Stimulated activated CD8-positive, alpha-beta memory T cell treated with anti-CD3 and anti-CD28 coated beads, Interleukin-7, amount 100 ng/mL, for 1 hour (primary cell): ENCODE results near the gene VWA8.

Experiments used
- DNase-seq, 2 donors: peaks; one replicate each; pipeline ENCODE4 v3.0.0-alpha.2; 2020; ENCODE audit warnings: low read depth in 2 of 2

VWA8 gene

DNA sequence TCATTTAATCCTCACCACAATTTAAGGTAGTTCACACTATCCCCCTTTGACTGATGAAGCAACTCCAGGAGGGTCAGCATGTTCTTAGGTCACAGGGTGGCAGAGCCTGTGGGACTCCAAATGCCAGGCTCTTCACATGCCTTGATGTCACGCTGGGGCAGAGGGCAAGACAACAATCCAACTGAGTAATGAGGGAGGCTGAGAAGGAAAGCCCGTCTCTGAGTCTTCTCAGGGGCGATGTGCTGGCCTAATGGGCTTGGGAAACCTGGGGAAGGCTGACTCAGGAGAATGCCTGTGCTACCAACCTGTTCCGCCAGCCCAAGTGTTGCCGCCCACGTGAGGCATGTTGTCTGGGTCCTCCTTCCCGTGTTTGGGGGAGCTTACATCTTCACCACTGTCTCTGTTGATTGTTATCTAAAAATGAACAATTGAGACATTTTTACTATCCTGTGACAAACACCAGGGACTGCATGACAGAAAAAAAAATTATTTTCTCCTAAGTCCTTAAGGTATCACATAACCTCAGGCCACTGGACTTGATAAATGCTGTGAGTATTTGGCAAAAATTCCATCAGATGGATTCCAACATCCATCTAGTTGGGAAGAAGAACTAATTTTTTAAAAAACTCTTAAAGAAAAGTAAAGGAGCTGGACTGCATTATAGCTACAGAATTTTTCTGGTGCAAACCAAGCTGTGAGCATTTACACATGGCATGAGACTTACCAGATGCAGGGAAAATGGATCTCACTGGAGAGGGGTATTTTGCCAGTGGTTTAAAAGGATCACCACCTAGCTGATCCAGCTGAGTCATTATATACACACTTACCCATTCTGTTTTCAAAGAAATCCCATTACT, 346.0 kb downstream of the VWA8 start:
- no peak for DNase-seq

DNA sequence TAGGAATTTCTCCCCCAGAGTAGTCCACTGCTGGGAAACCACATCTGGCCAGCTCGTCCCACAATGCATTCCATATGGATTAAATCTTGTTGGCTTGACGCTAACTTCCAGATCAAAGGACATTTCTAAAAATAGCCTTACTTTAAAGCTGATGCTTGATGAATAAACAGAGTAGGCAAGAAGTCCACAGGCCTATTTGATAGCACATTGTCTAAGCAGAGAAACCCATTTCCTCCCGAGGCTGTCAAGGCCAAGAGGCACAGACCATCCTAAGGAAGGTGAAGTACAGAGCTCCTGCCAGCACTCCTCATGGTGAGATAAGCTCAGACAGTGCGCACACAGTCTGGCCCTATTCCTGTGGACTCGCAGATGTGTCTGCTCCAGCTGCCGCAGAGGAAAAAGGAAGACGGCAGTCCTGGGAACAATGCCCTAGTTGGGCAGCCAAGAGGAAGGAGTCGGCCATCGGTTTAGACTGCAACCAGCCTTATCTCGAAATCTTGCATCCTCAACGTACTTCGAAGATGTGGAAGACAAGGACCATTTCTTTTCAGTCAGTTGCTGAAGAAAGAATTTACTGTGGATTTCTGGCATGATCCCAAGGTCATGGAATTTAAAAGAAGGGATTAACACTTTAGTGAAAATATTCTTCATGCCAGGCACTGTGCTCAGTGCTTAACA, 346.8 kb downstream of the VWA8 start:
- DNase-seq, result no peak

DNA sequence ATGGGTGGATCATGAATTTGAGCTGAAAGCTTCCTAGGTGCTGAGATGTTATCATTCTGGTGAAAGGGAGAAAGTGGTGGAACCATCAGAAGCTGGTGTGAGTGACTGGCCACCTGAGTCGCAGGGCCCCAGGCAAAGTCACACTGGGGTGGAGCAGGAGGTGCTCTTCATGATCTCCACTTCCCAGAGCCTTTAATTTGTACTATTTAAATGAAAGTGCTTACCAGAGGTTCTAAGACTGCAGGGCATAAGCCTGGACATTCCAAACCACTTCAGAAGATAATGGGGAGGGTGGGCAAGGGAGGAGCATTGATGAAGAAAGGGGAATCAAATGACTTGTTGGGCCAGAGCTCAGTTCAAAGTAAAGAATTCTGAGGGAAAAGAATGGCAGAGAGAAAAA, 347.4 kb downstream of the VWA8 start:
- DNase-seq, result no peak

DNA sequence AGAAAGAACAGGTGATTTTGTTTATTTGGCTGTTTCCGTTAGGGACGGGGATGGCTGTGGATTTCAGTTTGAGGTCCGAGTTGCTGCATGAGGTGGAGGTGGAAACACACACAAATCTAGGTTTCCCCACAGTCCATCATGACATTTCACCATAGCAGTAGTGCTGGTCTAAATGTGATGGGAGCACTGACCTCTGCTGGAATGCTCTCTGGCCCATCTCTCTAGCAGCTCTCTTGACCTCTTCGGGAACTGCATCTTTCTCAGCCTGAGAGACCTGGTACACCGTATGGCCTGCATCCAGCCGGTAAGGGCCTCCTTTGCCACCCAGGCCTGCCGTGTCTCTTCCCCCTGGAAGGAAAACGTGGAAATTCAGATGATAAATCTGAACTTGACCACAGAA, 349.5 kb downstream of the VWA8 start:
- DNase-seq, result no peak

DNA sequence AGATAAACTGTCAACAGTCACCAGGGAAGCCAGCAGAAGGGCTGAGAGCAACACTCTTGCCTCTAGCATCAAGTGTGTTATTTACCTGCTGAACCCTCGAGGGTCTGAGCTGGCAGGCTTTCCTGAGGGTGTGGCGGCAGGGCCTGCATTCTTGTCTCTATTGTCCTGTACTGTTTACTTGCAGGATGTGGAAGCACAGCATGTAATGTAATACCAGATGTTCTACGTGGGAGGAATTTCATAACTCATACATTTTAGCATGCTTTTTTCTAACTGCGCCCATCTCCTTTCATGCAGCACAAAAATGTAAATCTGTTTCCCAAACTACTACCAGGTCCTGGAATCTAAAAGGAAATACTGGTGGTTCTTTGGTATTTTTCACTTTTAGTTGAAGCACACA, 350.5 kb downstream of the VWA8 start:
- no peak for DNase-seq

DNA sequence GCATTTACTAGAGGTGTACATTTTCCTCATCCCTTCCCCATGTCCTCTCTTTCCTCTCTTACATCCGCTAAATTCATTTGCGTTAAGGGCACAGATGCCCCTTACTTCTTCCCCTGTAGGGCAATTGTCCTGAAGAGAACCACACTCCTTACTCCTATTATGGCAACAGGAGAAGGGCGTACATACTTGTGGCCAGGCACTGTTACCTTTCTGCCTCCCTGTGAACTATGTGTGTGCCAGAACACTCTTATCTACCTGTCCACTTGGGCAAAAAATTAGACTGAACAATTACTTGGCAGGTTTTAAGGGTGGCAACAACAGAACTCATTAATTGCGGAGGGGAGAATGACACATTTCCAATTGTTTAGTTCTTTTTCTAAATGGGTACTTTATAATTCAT, 351.1 kb downstream of the VWA8 start:
- DNase-seq, result no peak

DNA sequence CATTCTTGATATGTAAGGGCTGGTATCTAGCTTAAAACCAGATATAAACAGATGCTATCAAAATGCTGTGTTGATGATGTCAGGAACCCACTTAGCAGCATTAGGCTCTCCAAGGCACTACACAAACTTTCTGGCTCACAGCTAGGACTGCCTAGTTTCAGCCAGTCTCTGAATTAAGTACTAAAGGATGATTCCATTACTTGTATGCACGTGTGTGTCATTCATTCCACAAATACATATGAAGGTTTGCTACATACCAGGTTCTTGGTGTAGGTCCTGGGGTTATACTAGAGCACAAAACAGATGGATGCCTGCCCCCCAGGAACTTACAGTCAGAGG, 352.1 kb downstream of the VWA8 start:
- DNase-seq, result no peak

DNA sequence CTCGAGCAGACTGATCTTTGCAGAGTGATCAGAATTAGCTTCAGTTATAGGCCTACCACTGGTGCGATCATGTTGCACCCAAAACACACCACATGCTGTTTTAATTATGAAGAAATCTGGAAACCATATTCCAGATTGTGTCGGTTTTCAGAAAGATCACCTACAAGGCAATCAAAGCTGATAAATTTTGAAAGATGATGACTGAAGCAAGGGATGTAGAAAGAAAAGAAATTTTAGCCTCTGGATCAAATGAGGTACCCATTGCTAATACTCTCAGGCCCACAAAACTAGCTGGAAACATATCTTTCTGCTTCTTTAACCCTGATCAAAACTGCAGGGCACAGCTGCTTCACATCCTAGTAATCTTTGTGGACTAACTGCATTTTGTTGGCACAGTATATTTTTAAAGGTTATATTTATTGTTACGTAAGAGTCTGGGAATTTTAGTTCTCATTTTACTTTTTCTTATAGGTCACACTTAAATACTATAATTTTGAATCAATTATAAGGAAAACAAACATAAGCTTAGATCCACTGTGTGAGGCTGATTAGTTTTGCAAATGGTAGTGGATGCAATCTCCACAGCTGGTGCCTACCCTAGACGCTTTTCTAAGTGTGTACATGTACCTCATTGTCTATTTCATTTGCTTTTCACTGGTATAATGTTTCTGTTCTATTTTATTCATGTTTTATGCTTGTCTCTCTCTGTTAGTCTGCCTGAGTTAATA, 352.6 kb downstream of the VWA8 start:
- DNase-seq, result no peak

DNA sequence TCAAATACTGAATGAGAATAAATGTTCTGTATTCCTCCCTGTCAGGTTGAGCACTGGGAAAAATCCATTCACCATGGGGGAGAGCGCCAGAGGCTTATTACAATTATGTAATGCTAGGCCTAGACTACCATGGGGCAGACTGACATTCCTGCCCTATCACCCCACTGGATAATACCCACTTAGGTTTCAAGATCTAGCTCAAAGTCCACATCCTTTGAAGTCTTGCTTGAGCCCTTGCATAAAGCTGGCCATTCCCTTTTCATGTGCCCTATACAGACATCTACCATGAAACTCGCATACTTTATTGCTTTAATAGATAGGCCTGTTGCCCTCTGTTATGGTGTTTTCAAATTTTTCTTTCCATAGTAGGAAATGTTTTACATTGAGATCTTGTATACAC, 354.3 kb downstream of the VWA8 start:
- no peak for DNase-seq

DNA sequence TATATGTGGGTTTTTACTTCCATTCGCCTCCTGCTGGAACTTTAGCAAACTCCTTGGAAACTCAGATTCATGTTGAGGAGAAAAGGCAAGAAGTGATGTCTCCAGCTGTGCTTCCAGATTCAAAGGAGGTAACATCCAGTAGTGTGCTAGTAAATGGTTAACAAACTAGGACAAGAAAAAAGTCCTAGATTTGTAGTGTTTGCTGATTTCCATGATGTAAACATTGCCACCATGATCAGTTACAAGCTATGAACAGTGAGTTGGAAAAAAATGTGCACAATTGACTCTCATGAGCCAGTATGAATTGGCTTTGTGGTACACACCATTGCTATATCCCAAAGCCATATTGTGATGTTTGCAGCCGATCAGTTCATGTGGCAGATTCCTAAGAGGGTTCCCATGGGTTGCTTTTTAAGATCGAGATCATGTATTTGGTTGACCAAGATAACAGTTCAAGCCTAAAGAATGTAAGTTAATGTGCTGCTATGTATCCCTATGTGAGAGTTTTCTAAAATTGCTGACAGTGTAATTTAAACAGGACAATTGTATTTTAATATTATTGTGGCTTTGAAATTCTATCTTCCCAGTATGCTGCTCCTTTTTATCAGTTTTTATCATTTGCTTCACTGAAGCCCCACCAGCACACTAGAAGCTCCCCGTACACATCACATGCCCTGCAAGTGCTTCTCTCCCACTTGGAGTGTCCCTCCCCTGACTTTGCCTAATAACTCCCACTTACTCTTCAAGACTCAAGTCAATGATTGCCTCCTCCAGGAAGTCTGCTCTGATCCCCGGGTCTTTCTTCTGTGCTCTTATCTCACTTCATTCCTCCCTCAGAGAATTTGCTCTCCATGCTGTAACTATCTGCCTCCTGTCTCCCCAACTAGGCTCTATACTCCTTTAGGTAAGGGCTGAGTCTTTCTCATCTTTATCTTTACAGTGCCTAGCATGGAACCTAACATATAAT, 355.3 kb downstream of the VWA8 start:
- DNase-seq, result no peak

DNA sequence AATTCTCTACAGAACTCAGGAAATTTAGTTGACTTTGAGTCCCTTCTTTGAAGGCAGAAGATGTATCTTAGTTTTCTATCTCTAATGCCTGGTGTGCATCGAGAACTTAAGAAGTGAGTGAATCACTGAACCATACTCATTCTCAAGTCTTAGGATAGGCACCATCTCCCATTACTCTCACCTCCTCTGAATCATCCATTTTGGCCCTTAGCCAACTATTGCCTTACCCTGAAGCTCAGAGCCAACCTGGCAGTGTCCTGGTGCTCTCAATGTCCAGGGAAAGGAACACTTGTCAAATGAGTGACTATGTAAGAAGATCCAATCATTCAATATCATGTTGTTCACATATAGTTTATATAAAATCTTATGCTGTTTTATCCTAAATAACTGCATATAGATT, 357.0 kb downstream of the VWA8 start:
- no peak for DNase-seq

DNA sequence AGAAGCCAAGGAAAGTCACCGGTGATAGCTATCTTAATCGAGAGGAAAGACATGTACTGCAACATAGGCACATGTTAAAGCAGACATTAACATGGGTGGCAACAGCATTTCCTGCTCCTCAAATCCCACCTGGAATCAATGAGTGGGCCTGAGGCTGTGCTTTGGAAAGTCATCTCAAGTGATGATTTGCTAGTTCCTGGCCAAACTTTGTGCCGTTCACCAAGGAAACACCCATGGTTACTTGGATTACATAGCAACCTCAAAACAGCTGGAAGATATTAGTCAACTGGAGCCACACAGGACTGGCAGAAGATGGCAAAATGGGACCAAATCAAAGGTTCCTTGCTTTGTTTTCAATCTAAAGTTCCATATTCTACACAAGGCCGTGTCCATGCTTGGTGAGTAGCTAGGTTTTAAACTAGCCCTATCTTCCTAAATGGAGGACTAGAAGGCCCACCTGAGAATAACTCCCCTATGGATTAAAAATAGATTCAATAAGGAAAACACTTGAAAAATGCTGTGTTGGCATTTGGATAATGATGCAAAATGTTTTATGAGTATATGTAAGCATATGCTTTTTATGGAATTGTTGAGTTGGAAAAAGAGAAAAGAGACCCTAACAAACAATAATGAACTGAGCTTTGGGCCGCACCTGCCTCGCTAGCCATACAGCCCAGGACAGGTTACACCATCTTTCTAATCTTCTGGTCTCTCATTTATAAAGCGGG, 359.0 kb downstream of the VWA8 start:
- no peak for DNase-seq

DNA sequence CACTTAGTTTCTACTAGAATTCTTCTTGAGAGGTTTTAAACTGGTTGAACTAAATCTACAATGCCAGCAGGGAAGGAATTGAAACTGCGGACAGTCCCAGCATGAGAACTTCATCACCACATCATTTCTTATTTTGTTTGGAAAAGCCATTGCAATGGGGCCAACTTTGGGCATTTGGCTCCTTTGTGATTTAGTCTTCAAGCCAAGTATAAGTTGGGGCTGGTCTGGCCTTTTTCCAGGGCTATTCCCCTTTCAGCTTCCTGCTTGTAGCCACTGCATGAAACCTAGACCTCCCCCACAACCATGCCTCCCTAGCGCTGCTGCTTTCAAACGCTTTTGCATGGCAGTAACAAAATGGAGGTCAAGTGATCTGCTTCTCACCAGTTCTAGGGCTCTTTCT, 361.3 kb downstream of the VWA8 start:
- DNase-seq, result no peak

DNA sequence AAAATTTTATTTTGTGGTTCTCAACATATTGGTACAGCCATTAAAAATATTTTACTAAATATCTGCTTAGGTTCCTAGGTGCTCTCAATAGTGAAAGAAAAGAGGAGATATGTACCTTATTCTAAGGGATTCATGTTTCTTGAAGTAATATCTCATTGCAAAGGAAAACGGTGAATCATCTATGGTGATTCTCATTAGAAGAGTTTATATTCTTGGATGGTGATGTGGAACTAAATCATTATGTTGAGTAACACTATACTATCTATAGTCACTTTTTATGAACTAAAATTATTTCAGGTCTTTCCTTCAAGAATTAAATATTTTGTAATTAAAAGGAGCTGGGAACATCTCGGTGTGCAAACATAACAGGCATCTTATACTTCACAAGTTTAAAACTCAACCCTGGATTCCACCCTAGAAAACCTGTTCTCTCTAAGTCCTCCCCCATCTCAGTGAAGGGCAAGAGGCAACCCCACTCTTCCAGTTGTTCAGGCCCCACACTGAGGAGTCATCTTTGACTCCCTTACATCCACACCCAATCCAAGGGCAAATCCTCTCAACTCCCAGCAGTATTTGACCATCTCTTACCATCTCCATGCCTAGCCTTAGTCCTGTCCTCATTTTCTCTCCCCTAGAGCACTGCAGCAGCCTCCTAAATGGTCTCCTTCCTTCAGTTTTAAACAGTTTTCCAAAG, 363.4 kb downstream of the VWA8 start:
- no peak for DNase-seq

DNA sequence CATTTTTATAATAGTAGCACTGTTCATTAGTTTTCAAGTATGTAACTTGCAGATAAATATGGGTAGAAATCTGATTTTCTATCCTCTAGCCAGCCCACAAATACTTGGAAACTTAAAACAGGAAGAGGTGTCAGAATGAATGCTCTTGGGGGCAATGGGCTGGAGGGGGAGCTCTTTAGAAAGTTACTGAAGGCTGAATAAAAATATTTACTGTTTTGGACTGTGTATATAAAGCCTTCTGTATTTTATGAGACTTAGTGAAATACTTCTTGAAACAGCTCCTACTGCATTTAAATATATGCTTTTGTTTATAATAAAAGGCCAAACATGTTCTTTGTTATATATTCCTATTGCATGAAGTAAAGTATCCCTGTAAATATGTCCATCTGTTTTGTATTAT, 364.7 kb downstream of the VWA8 start:
- DNase-seq, result no peak

DNA sequence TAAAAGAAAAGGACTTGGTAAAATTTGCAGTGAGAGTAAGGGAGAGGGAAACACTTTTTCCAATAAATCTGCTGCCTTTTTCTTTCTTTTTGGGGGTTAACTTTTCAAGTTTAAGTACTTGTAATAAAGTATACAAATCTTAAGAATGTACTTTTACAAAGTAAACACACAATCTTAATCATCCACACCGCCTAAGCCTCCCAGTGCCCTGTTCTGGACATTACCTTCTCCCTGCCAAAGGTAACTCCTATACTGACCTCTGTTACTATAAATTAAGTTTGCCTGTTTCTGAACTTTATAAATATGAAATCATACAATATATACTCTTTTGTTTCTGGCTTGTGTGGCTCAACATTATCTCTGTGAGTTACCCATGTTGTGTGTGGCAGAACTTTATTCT, 365.6 kb downstream of the VWA8 start:
- DNase-seq, result no peak

DNA sequence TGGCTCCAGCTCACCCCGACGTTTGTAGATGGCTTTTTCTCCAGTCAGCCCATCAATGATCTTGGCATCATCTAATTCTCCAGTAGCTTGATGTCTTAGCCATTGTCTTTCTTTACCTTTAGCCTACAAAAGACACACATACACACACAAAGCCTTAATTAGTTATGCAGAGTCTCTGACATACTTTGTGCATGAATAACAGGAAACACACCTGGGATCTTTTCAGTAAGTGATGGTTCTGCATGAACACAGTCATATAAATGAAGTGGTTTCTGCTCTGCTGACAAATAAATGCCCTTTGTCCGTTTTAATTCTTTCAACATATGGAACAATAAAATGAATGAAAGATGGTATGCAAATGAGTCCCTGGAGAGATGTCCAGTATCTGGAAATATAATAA, 370.3 kb downstream of the VWA8 start:
- no peak for DNase-seq

DNA sequence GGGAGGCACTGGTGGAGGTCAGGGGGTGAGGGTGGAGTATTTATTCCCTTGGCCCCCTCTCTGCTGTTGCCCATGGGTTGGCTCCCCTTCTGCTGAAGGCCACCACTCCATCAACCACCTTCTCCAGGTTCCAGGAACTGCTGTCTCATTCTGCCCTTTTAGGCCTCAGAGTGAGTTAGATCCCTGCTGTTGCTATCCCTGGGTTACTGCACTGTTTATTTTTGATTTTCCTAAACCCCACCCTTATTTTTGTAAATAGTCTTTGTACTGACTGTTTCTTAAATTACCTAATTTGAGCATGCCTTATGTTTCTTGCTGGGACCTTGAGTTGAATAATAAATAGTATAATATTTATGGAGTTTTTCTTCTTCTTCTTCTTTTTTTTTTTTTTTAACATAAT, 370.8 kb downstream of the VWA8 start:
- DNase-seq, result no peak

DNA sequence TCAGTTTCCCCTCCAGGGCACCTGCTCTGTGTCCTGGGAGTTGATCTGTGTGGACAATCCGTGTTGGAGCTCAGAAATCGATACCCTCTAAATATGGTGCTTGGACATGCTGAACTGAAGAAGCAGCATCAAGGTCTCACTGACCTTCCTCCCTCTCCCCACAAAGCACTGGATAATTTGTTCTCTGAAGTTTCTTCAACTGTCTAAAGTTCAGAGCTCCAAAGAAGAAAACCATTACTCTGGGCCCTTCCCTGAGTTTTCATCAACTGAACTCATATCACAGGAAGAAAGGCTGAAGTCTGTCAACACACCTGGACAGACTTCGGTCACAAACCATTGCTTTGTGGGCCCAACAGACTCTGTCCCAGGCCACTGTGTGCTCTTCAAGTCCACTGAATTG, 371.5 kb downstream of the VWA8 start:
- DNase-seq, result no peak

DNA sequence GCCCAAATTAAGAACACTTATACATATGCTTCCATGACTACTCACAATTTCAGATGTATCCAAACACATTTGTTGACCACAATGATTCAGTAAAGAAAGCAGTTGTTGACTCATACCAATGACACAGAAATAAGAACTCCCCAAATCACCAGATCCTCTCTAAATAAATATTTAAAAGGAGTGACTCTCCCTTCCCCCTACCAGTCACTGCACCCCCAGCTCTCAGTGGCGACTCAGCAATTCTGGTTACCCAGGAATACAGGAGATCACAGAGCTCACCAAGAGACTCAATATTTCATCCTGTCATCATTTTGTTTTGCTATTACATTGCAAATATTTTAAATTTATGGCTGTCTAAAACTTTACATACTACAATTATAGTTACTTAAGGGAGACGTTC, 372.0 kb downstream of the VWA8 start:
- DNase-seq, result no peak

DNA sequence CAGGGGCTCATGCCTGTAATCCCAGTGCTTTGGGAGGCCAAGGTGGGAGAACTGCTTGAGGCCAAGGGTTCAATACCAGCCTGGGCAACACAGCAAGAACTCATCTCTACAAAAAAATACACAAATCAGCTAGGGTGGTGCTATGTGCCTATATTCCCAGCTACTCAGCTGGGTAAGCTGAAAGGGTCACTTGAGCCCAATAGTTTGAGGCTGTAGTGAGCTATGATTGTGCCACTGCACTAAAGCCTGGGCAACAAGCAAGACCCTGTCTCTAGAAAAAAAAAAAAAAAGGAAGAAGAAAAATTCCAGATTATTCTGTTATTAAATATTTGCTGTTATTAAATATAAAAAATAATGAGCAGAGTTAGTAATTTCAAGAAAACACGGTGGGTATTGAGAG, 372.5 kb downstream of the VWA8 start:
- DNase-seq, result no peak
